ENCODE data around the gene SLC35B2. TPM values are rescaled to one million over a fixed set of nuclear protein-coding genes. Genes with fewer than 3 reads are reported as not detected.

Gene SLC35B2
- total and polyA plus RNA-seq, 9 of the 15 experiments (the other 6 are each of a cell fraction or from before 2014, with no cell fraction given): 14.5 to 59.1 (median 47.1) TPM

GRCh38 chr6:44254191-44255104 lies 2.9 kb downstream of the SLC35B2 start (continued):
- TF ChIP-seq SMARCB1 (IDR thresholded peaks at IDR 0.05; ENCODE audit: insufficient read length, low read depth): no peak
- TF ChIP-seq BRF1 (IDR thresholded peaks at IDR 0.05; ENCODE audit: borderline replicate concordance, extremely low read depth, insufficient read length): no peak

- 50% methylated on average over 10 of the region's 10 CpGs for WGBS (ENCODE audit: insufficient coverage, low coverage, missing lambda C conversion rate)
- Histone ChIP-seq H3K9me1 (ENCODE audit: control insufficient read depth, insufficient read depth, low read length) (peaks cover 30% of the 10 kb centered on the region), H3K27ac (ENCODE audit: extremely low read depth, low read depth, low read length) (peak overlapping the region; percentile 32; the same call in 1 of the 3 replicates), H4K20me1 (replicated peaks; ENCODE audit: control insufficient read depth, insufficient read depth, low read length) (peaks cover 77% of the 10 kb centered on the region), H3K9me3 (replicated peaks; ENCODE audit: control insufficient read depth, insufficient read depth, low read depth, low read length) (no peaks in the 10 kb centered on the region), H3K27me3 (ENCODE audit: control insufficient read depth in 2 of 2, insufficient read depth in 2 of 2, low read length in 2 of 2) (no peaks in the 10 kb centered on the region), H3K4me3 (no peak overlapping the region), H3K9ac (ENCODE audit: insufficient read depth in 1 of 2, low read depth in 2 of 2, low read length in 2 of 2) (no peak overlapping the region), H3K4me2 (ENCODE audit: insufficient read depth, low read length) (no peak overlapping the region), H3K4me1 (replicated peaks in 1 of 2; ENCODE audit: control insufficient read depth in 2 of 2, insufficient read depth in 2 of 2, low read length in 2 of 2) (peaks cover 43 to 58% of the 10 kb centered on the region in 2 experiments), H2AFZ (ENCODE audit: low read depth, low read length) (no peak overlapping the region), H3K79me2 (ENCODE audit: control insufficient read depth, insufficient read depth, low read length) (peaks cover 62% of the 10 kb centered on the region), H3K36me3 (ENCODE audit: control insufficient read depth, insufficient read depth, low read length) (peaks cover 83% of the 10 kb centered on the region)
- CTCF ChIA-PET (ENCODE audit: low intra/inter-chr PET ratio): interaction anchor here (0.8 to 1.5 kb wide), 4 partner anchors 11 to 157 kb away, joined by 3 to 7 read pairs (median 6); no protein-coding TSS in a partner anchor
- TSS peak; percentile 17 for BruUV-seq (replicated peaks)
- ATAC-seq: peak; percentile 54
- in situ Hi-C loops (cut with MboI): no loop called here
- DNase-seq (ENCODE audit: extremely low read depth in 1 of 4, low spot score in 3 of 4): peak in 1 of 4 experiments; percentile 84
- intact Hi-C loops (cut with micrococcal nuclease): loop anchor here (2.0 kb wide), 1 partner anchor 29 kb away; no protein-coding TSS in a partner anchor
- FAIRE-seq: peak; percentile 84
- POLR2A ChIA-PET: interaction anchor here (0.7 to 2.6 kb wide), 10 partner anchors 9 to 93 kb away, joined by 3 to 12 read pairs (median 4); no protein-coding TSS in a partner anchor
- TF ChIP-seq KHSRP (IDR thresholded peaks at IDR 0.05): peak; percentile 24; the same call in 1 of the 2 replicates
- TF ChIP-seq, protein P1, sequence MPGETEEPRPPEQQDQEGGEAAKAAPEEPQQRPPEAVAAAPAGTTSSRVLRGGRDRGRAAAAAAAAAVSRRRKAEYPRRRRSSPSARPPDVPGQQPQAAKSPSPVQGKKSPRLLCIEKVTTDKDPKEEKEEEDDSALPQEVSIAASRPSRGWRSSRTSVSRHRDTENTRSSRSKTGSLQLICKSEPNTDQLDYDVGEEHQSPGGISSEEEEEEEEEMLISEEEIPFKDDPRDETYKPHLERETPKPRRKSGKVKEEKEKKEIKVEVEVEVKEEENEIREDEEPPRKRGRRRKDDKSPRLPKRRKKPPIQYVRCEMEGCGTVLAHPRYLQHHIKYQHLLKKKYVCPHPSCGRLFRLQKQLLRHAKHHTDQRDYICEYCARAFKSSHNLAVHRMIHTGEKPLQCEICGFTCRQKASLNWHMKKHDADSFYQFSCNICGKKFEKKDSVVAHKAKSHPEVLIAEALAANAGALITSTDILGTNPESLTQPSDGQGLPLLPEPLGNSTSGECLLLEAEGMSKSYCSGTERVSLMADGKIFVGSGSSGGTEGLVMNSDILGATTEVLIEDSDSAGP (CRISPR knock-in tag; IDR thresholded peaks at IDR 0.05): no peak
- TF ChIP-seq ARID4B (CRISPR knock-in tag; IDR thresholded peaks at IDR 0.05): no peak; the same call in 1 of the 2 replicates
- no peak for TF ChIP-seq THRAP3 (IDR thresholded peaks at IDR 0.05; ENCODE audit: borderline replicate concordance)
- TF ChIP-seq ZBTB26 (CRISPR knock-in tag; IDR thresholded peaks at IDR 0.05): 0 out of 2 replicates have a peak, but pooled peaks have one; percentile 29
- 0 out of 2 replicates have a peak, but pooled peaks have one; percentile 31 for TF ChIP-seq POLR2AphosphoS2 (IDR thresholded peaks at IDR 0.05; ENCODE audit: low read length)
- no peak for TF ChIP-seq MCM5 (IDR thresholded peaks at IDR 0.05; ENCODE audit: low read depth)
- TF ChIP-seq MAFK (IDR thresholded peaks at IDR 0.05; ENCODE audit: low read length): no peak
Measured at GRCh38 chr6:44253307-44254101, 3.8 kb downstream of the SLC35B2 start.

Measured in K562 (cell line).